ENCODE results near the gene NAPA.
A peak's percentile ranks its signal among the peaks of the same experiment; 100 is the strongest.

The NAPA gene

DNA sequence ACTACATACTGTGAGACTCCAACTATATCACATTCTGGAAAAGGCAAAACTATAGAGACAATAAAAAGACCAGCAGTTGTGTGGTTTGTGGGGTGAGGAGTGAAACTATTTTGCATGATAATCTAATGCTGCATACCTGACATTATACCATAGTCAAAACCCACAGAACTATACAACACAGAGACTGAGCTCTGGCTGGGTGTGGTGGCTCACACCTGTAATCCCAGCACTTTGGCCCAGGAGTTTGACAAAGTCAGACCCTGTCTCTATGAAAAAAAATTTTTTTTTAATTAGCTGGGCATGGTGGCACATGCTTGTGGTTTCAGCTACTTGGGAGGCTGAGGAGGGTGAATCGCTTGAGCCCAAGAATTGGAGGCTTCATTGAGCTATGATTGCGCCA is 46.1 kb upstream of the NAPA start:
- Histone ChIP-seq H3K79me2 (ENCODE audit: insufficient read depth, low read length) (no peaks in the 10 kb centered on the region), H3K36me3 (ENCODE audit: insufficient read depth, low read length) (no peaks in the 10 kb centered on the region), H4K20me1 (ENCODE audit: insufficient read depth, low read length, poor library complexity, severe bottlenecking) (no peaks in the 10 kb centered on the region), H3K9me3 (ENCODE audit: insufficient read depth, low read depth, low read length) (no peaks in the 10 kb centered on the region), H3K9me2 (replicated peaks; ENCODE audit: low read depth, low read length) (no peaks in the 10 kb centered on the region), H3K9ac (ENCODE audit: low read depth, low read length, poor library complexity, severe bottlenecking) (no peak overlapping the region), H2AFZ (ENCODE audit: low read length) (no peak overlapping the region), H3K27me3 (ENCODE audit: insufficient read depth, low read length, poor library complexity, severe bottlenecking) (no peaks in the 10 kb centered on the region), H3F3A (ENCODE audit: low read depth) (no peaks in the 10 kb centered on the region), H3K4me3 (ENCODE audit: low read length, poor library complexity, severe bottlenecking) (no peak overlapping the region), H3K4me2 (ENCODE audit: low read depth, low read length, poor library complexity, severe bottlenecking) (no peak overlapping the region), H3K4me1 (ENCODE audit: insufficient read depth, low read length, poor library complexity, severe bottlenecking) (no peaks in the 10 kb centered on the region)
- TF ChIP-seq CTCF (conservative IDR thresholded peaks at IDR 0.05; ENCODE audit: low read length), result no peak

DNA sequence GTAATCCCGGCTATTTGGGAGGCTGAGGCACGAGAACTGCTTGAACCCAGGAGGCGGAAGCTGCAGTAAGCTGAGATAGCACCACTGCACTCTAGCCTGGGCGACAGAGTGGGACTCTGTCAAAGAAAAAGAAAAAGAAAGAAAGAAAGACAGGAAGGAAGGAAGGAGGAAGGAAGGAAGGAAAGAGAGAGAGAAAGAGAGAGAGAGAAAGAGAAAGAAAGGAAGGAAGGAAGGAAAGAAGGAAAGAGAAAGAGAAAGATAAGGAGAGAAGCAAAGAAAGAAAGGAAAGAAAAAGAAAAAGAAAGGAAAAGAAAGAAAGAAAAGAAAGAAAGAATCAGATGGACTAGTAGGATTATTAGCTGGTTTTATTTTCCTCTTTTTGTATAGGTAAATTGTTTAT is 35.3 kb upstream of the NAPA start:
- Histone ChIP-seq H2AFZ (ENCODE audit: low read length) (0 out of 2 replicates have a peak overlapping the region, but pooled peaks have one; percentile 3), H3K36me3 (ENCODE audit: insufficient read depth, low read length) (no peaks in the 10 kb centered on the region), H3K4me2 (ENCODE audit: low read depth, low read length, poor library complexity, severe bottlenecking) (no peak overlapping the region)

GRCh38 chr19:47549261-47549862 is 34.5 kb upstream of the NAPA start:
- H3K9ac ChIP-seq (ENCODE audit: low read depth, low read length, poor library complexity, severe bottlenecking), result no peak overlapping the region
- no peaks in the 10 kb centered on the region for H3K9me2 ChIP-seq (replicated peaks; ENCODE audit: low read depth, low read length)
- H4K20me1 ChIP-seq (ENCODE audit: insufficient read depth, low read length, poor library complexity, severe bottlenecking), result no peaks in the 10 kb centered on the region
- no peaks in the 10 kb centered on the region for H3K9me3 ChIP-seq (ENCODE audit: insufficient read depth, low read depth, low read length)
- H3K27me3 ChIP-seq (ENCODE audit: insufficient read depth, low read length, poor library complexity, severe bottlenecking), result no peaks in the 10 kb centered on the region
- TF ChIP-seq CTCF (conservative IDR thresholded peaks at IDR 0.05; ENCODE audit: low read length), result no peak
- no peak for TF ChIP-seq EZH2phosphoT487 (IDR thresholded peaks at IDR 0.05; ENCODE audit: borderline replicate concordance)
- no peak overlapping the region for H2AFZ ChIP-seq (ENCODE audit: low read length)
- no peaks in the 10 kb centered on the region for H3K79me2 ChIP-seq (ENCODE audit: insufficient read depth, low read length)
- H3K4me3 ChIP-seq (ENCODE audit: low read length, poor library complexity, severe bottlenecking), result no peak overlapping the region
- H3K4me2 ChIP-seq (ENCODE audit: low read depth, low read length, poor library complexity, severe bottlenecking), result no peak overlapping the region
- no peaks in the 10 kb centered on the region for H3K36me3 ChIP-seq (ENCODE audit: insufficient read depth, low read length)
- no peaks in the 10 kb centered on the region for H3F3A ChIP-seq (ENCODE audit: low read depth)
- H3K4me1 ChIP-seq (ENCODE audit: insufficient read depth, low read length, poor library complexity, severe bottlenecking), result no peaks in the 10 kb centered on the region

More for the DNA sequence above, 35.3 kb upstream of the NAPA start:
- Histone ChIP-seq H3K9me2 (replicated peaks; ENCODE audit: low read depth, low read length) (no peaks in the 10 kb centered on the region), H3K27me3 (ENCODE audit: insufficient read depth, low read length, poor library complexity, severe bottlenecking) (no peaks in the 10 kb centered on the region), H3K9me3 (ENCODE audit: insufficient read depth, low read depth, low read length) (no peaks in the 10 kb centered on the region), H4K20me1 (ENCODE audit: insufficient read depth, low read length, poor library complexity, severe bottlenecking) (no peaks in the 10 kb centered on the region), H3K79me2 (ENCODE audit: insufficient read depth, low read length) (no peaks in the 10 kb centered on the region), H3F3A (ENCODE audit: low read depth) (no peaks in the 10 kb centered on the region), H3K4me1 (ENCODE audit: insufficient read depth, low read length, poor library complexity, severe bottlenecking) (no peaks in the 10 kb centered on the region), H3K4me3 (ENCODE audit: low read length, poor library complexity, severe bottlenecking) (no peak overlapping the region), H3K9ac (ENCODE audit: low read depth, low read length, poor library complexity, severe bottlenecking) (no peak overlapping the region)
- no peak for TF ChIP-seq EZH2phosphoT487 (IDR thresholded peaks at IDR 0.05; ENCODE audit: borderline replicate concordance)
- TF ChIP-seq CTCF (conservative IDR thresholded peaks at IDR 0.05; ENCODE audit: low read length), result no peak

Data from Loucy (cell line).